NCI-H748 (cell line): ENCODE results near the gene SMAD4.
"Not testable (repeated sequence)": the region's sequence is repeated elsewhere in the genome, so short reads cannot be mapped to it uniquely, and the experiment has no call there.

Source experiments
- DNase-seq: peaks from one replicate; lab custom pipeline; 2025; ENCODE audit not compliant: unreplicated experiment; lab: John Stamatoyannopoulos, UW

Gene SMAD4

GRCh38 chr18:51069885-51070284 is 39.9 kb downstream of the SMAD4 start:
- no peak for DNase-seq

GRCh38 chr18:51070545-51070944 is 40.5 kb downstream of the SMAD4 start:
- DNase-seq = no peak

GRCh38 chr18:51072586-51073313 is 42.7 kb downstream of the SMAD4 start:
- no peak for DNase-seq

- no peak for DNase-seq
Measured at GRCh38 chr18:51074605-51075004, 44.6 kb downstream of the SMAD4 start.

- DNase-seq = no peak
Measured at GRCh38 chr18:51076503-51076902, 46.5 kb downstream of the SMAD4 start.

- no peak for DNase-seq
Measured at GRCh38 chr18:51077217-51077616, 47.2 kb downstream of the SMAD4 start.

GRCh38 chr18:51078026-51078425 is 48.0 kb downstream of the SMAD4 start:
- DNase-seq = no peak

- no peak for DNase-seq
Measured at GRCh38 chr18:51082571-51083267, 52.7 kb downstream of the SMAD4 start.

- no peak for DNase-seq
Measured at GRCh38 chr18:51083398-51083797, 53.4 kb downstream of the SMAD4 start.

- no peak for DNase-seq
Measured at GRCh38 chr18:51088410-51088809, 58.4 kb downstream of the SMAD4 start.

- no peak for DNase-seq
Measured at GRCh38 chr18:51089691-51090090, 59.7 kb downstream of the SMAD4 start.

GRCh38 chr18:51091270-51091669 is 61.3 kb downstream of the SMAD4 start:
- DNase-seq = no peak

- DNase-seq = no peak
Measured at GRCh38 chr18:51092117-51092516, 62.1 kb downstream of the SMAD4 start.

GRCh38 chr18:51092967-51093366 is 63.0 kb downstream of the SMAD4 start:
- not testable (repeated sequence) for DNase-seq

GRCh38 chr18:51097021-51097822 is 67.2 kb downstream of the SMAD4 start:
- DNase-seq = no peak

GRCh38 chr18:51098082-51098481 is 68.1 kb downstream of the SMAD4 start:
- DNase-seq = no peak

GRCh38 chr18:51098513-51098912 is 68.5 kb downstream of the SMAD4 start:
- DNase-seq = no peak

- no peak for DNase-seq
Measured at GRCh38 chr18:51100385-51101120, 70.5 kb downstream of the SMAD4 start.

- no peak for DNase-seq
Measured at GRCh38 chr18:51107082-51107481, 77.1 kb downstream of the SMAD4 start.

- no peak for DNase-seq
Measured at GRCh38 chr18:51107598-51108305, 77.7 kb downstream of the SMAD4 start.
